HepG2 (cell line): ENCODE data around the gene UBTD1. TPM values are rescaled to one million over a fixed set of nuclear protein-coding genes. Genes with fewer than 3 reads are reported as not detected.

Experiments used
- CHD4 ChIP-seq: fragments of 200-600 bp; sonication (generic); IDR thresholded peaks from 2 replicates; pipeline ENCODE4 v1.7.0; 2017; ENCODE audit warnings: mild to moderate bottlenecking, low read length, borderline replicate concordance
- ISX ChIP-seq: sonication (generic); formaldehyde crosslinking; conservative IDR thresholded peaks from 2 replicates; pipeline ENCODE4 v1.5.0; 2020; ENCODE audit warnings: missing genetic modification reagents
- JUNB ChIP-seq: sonication (generic); formaldehyde crosslinking; IDR thresholded peaks from 2 replicates; pipeline ENCODE4 v1.8.0; 2022; ENCODE audit warnings: missing genetic modification reagents, mild to moderate bottlenecking, borderline replicate concordance
- KDM3A ChIP-seq: IDR thresholded peaks from 2 replicates; pipeline ENCODE4 v1.6.1; 2018; ENCODE audit warnings: low read depth, missing compliant biosample characterization
- NFE2L1 ChIP-seq: sonication (generic); formaldehyde crosslinking; IDR thresholded peaks from 2 replicates; pipeline ENCODE4 v1.4.0; 2020; ENCODE audit warnings: missing genetic modification reagents, mild to moderate bottlenecking, borderline replicate concordance
- NFE2L2 ChIP-seq: fragments of 150-350 bp; IDR thresholded peaks from 2 replicates; pipeline ENCODE4 v1.6.1; 2014; ENCODE audit warnings: low read length
- NFRKB ChIP-seq: fragments of 450-650 bp; IDR thresholded peaks from 2 replicates; pipeline ENCODE4 v1.6.1; 2017
- NR1H2 ChIP-seq: sonication (generic); formaldehyde crosslinking; IDR thresholded peaks from 2 replicates; pipeline ENCODE4 v1.8.1; 2022; ENCODE audit warnings: low read depth, missing genetic modification reagents, borderline replicate concordance
- PBX3 ChIP-seq: sonication (generic); formaldehyde crosslinking; IDR thresholded peaks from 2 replicates; pipeline ENCODE4 v1.8.1; 2023; ENCODE audit warnings: missing genetic modification reagents, inconsistent platforms, borderline replicate concordance
- PHF5A ChIP-seq: IDR thresholded peaks from one replicate; pipeline ENCODE4 v1.6.1; 2018; ENCODE audit warnings: low read depth, missing genetic modification reagents; ENCODE audit not compliant: unreplicated experiment
- PPARG ChIP-seq: conservative IDR thresholded peaks from 2 replicates; pipeline ENCODE4 v1.6.1; 2016; ENCODE audit warnings: missing biosample characterization, missing genetic modification reagents
- PRPF4 ChIP-seq: fragments of 200-400 bp; formaldehyde crosslinking; IDR thresholded peaks from 2 replicates; pipeline ENCODE4 v1.6.1; 2016; ENCODE audit warnings: low read length, low read depth; ENCODE audit not compliant: poor library complexity, severe bottlenecking
- RBM39 ChIP-seq: fragments of 200-400 bp; formaldehyde crosslinking; IDR thresholded peaks from one replicate; pipeline ENCODE4 v1.6.1; 2018; ENCODE audit warnings: antibody characterized with exemption, mild to moderate bottlenecking, low read depth, low read length; ENCODE audit not compliant: poor library complexity, severe bottlenecking
- RFX5 ChIP-seq: IDR thresholded peaks from 2 replicates; pipeline ENCODE4 v1.6.1; 2011; ENCODE audit warnings: low read depth, low read length, improper control_type of control experiment
- RNF2 ChIP-seq: fragments of 450-650 bp; conservative IDR thresholded peaks from 2 replicates; pipeline ENCODE4 v1.6.1; 2016; ENCODE audit warnings: low read depth
- RXRA ChIP-seq: sonication (generic); formaldehyde crosslinking; IDR thresholded peaks from 2 replicates; pipeline ENCODE4 v1.5.1; 2020; ENCODE audit warnings: missing genetic modification reagents
- SP4 ChIP-seq: sonication (generic); formaldehyde crosslinking; IDR thresholded peaks from 2 replicates; pipeline ENCODE4 v1.8.1; 2023; ENCODE audit warnings: mild to moderate bottlenecking, missing genetic modification reagents
- SPEN ChIP-seq: sonication (generic); formaldehyde crosslinking; IDR thresholded peaks from 2 replicates; pipeline ENCODE4 v1.5.1; 2020; ENCODE audit warnings: low read depth, mild to moderate bottlenecking, missing genetic modification reagents
- TAF1 ChIP-seq: sonication (generic); formaldehyde crosslinking; IDR thresholded peaks from 2 replicates; pipeline ENCODE4 v1.4.0; 2020; ENCODE audit warnings: missing genetic modification reagents
- TRIM22 ChIP-seq: fragments of 450-650 bp; IDR thresholded peaks from 2 replicates; pipeline ENCODE4 v1.6.1; 2017
- TRIM24 ChIP-seq: sonication (generic); formaldehyde crosslinking; IDR thresholded peaks from 2 replicates; pipeline ENCODE4 v1.8.0; 2022; ENCODE audit warnings: mild to moderate bottlenecking, missing genetic modification reagents
- ZBTB38 ChIP-seq: sonication (generic); formaldehyde crosslinking; IDR thresholded peaks from 2 replicates; pipeline ENCODE4 v1.5.1; 2020; ENCODE audit warnings: mild to moderate bottlenecking, missing genetic modification reagents
- ZC3H13 ChIP-seq: sonication (generic); formaldehyde crosslinking; IDR thresholded peaks from 2 replicates; pipeline ENCODE4 v1.8.1; 2023; ENCODE audit warnings: mild to moderate bottlenecking, missing genetic modification reagents, moderate library complexity
- ZFY ChIP-seq: sonication (generic); formaldehyde crosslinking; IDR thresholded peaks from 2 replicates; pipeline ENCODE4 v1.4.0; 2020; ENCODE audit warnings: missing genetic modification reagents
- ZMAT3 ChIP-seq: sonication (generic); formaldehyde crosslinking; conservative IDR thresholded peaks from 2 replicates; pipeline ENCODE4 v1.7.0; 2021; ENCODE audit warnings: missing genetic modification reagents
- ZNF235 ChIP-seq: sonication (generic); formaldehyde crosslinking; IDR thresholded peaks from 2 replicates; pipeline ENCODE4 v1.8.1; 2023; ENCODE audit warnings: mild to moderate bottlenecking, missing genetic modification reagents, borderline replicate concordance
- ZNF263 ChIP-seq: sonication (generic); formaldehyde crosslinking; IDR thresholded peaks from 2 replicates; pipeline ENCODE4 v1.4.0; 2020; ENCODE audit warnings: missing genetic modification reagents
- ZNF431 ChIP-seq: sonication (generic); formaldehyde crosslinking; IDR thresholded peaks from 2 replicates; pipeline ENCODE4 v1.9.0; 2022; ENCODE audit warnings: missing genetic modification reagents, low read depth, mild to moderate bottlenecking, borderline replicate concordance
- ZNF749 ChIP-seq: sonication (generic); formaldehyde crosslinking; IDR thresholded peaks from 2 replicates; pipeline ENCODE4 v1.8.0; 2022; ENCODE audit warnings: mild to moderate bottlenecking, missing genetic modification reagents, moderate library complexity, borderline replicate concordance
- ZNF883 ChIP-seq: sonication (generic); formaldehyde crosslinking; IDR thresholded peaks from 2 replicates; pipeline ENCODE4 v1.5.1; 2020; ENCODE audit warnings: mild to moderate bottlenecking, missing genetic modification reagents; ENCODE audit errors: not compliant biosample characterization
- ZSCAN30 ChIP-seq: sonication (generic); formaldehyde crosslinking; IDR thresholded peaks from 2 replicates; pipeline ENCODE4 v1.5.0; 2020; ENCODE audit warnings: mild to moderate bottlenecking, missing genetic modification reagents
- polyA plus RNA-seq, 8 experiments: library from polyadenylated mRNA; depleted of rRNA in 3 of 8; stranded (reverse) in 7 of 8; unstranded in 1 of 8; fragments of >200 nt; fragmentation: Illumina TruSeq in 4 of 8; extraction: Trizol in 4 of 8; gene quantifications; 2 replicates each; pipeline versions ENCODE4 v1.2.1 to v1.2.3, GENCODE V29; 2011 to 2016; ENCODE audit warnings: low read depth in 4 of 8, missing spikeins in 1 of 8, mixed read lengths in 1 of 8; ENCODE audit not compliant: insufficient read depth in 1 of 8
- total RNA-seq, 5 experiments: library from RNA; depleted of rRNA; stranded (reverse); fragments of >200 nt; fragmentation: Illumina TruSeq; extraction: Trizol; gene quantifications; 2 replicates each; pipeline ENCODE4 v1.2.3, GENCODE V29; 2016; ENCODE audit warnings: low read depth in 1 of 5

Gene UBTD1
- total and polyA plus RNA-seq, 2 of the 13 experiments (the other 11 are each of a cell fraction or from before 2014, with no cell fraction given): 7.9 to 10.0 TPM

GRCh38 chr10:97498076-97498840 lies 466 bp upstream of the UBTD1 start, which contains the start of gene MMS19 (continued):
- TF ChIP-seq ZNF749 (CRISPR knock-in tag): 0 out of 2 replicates have a peak, but pooled peaks have one; percentile 19
- 0 out of 2 replicates have a peak, but pooled peaks have one; percentile 10 for TF ChIP-seq RNF2
- TF ChIP-seq RBM39: no peak
- peak; percentile 23; the same call in 1 of the 2 replicates for TF ChIP-seq RXRA (CRISPR knock-in tag)
- TF ChIP-seq TRIM22: no peak
- TF ChIP-seq ISX (CRISPR knock-in tag): no peak
- TF ChIP-seq PBX3: 0 out of 2 replicates have a peak, but pooled peaks have one; percentile 31
- TF ChIP-seq ZMAT3 (CRISPR knock-in tag): peak; percentile 77; the same call in 1 of the 2 replicates
- TF ChIP-seq NFRKB: 0 out of 2 replicates have a peak, but pooled peaks have one; percentile 25
- no peak for TF ChIP-seq ZBTB38
- peak; percentile 89 for TF ChIP-seq ZNF883
- no peak for TF ChIP-seq ZNF263 (CRISPR knock-in tag)
- TF ChIP-seq ZSCAN30 (CRISPR knock-in tag): no peak
- no peak for TF ChIP-seq KDM3A (CRISPR knock-in tag)
- TF ChIP-seq NFE2L1 (CRISPR knock-in tag): no peak
- no peak for TF ChIP-seq JUNB (CRISPR knock-in tag)
- peak; percentile 71; the same call in 1 of the 2 replicates for TF ChIP-seq ZC3H13
- TF ChIP-seq PHF5A (CRISPR knock-in tag): no peak
- TF ChIP-seq SP4 (CRISPR knock-in tag): peak; percentile 94
- no peak for TF ChIP-seq CHD4
- no peak for TF ChIP-seq NFE2L2
- TF ChIP-seq PPARG (CRISPR knock-in tag): 0 out of 2 replicates have a peak, but pooled peaks have one; percentile 17
- TF ChIP-seq RFX5: no peak
- no peak for TF ChIP-seq PRPF4
- peak; percentile 94 for TF ChIP-seq TAF1 (CRISPR knock-in tag)
- no peak; the same call in 1 of the 2 replicates for TF ChIP-seq ZNF431 (CRISPR knock-in tag)
- TF ChIP-seq SPEN: peak; percentile 14
- TF ChIP-seq ZFY (CRISPR knock-in tag): peak; percentile 77
- TF ChIP-seq ZNF235 (CRISPR knock-in tag): no peak
- no peak for TF ChIP-seq NR1H2 (CRISPR knock-in tag)
- TF ChIP-seq TRIM24 (CRISPR knock-in tag): no peak
